Tibial nerve (tissue), 4 donors: ENCODE measurements around the gene LKAAEAR1. TPM values are rescaled to one million over a fixed set of nuclear protein-coding genes. Genes with fewer than 3 reads are reported as not detected.

Experiments used
- DNase-seq, 2 donors: peaks; one replicate each; pipeline ENCODE4 v3.0.0-alpha.2; 2019; ENCODE audit warnings: low spot score in 2 of 2
- H3K27ac ChIP-seq, 4 donors: fragments of 200-600 bp; sonication (generic) in 3 of 4; one replicate each; pipeline ENCODE4 v1.5.1; 2017 to 2019; ENCODE audit warnings: mild to moderate bottlenecking in 1 of 4
- H3K27me3 ChIP-seq, 2 donors: fragments of 200-600 bp; sonication (generic) in 1 of 2; one replicate each; pipeline versions ENCODE4 v1.5.1 to v1.6.0; 2017 to 2019
- H3K36me3 ChIP-seq, 3 donors: fragments of 200-600 bp; sonication (generic); one replicate each; pipeline ENCODE4 v1.5.1; 2018 to 2019
- H3K4me1 ChIP-seq, 4 donors: fragments of 200-600 bp; sonication (generic) in 3 of 4; one replicate each; pipeline ENCODE4 v1.5.1; 2017 to 2019
- H3K4me3 ChIP-seq, 4 donors: fragments of 200-600 bp; sonication (generic) in 3 of 4; one replicate each; pipeline ENCODE4 v1.5.1; 2017 to 2019; ENCODE audit warnings: mild to moderate bottlenecking in 1 of 4, moderate library complexity in 1 of 4
- H3K9me3 ChIP-seq, 4 donors: fragments of 200-600 bp; sonication (generic) in 3 of 4; one replicate each; pipeline ENCODE4 v1.5.1; 2017 to 2019
- EP300 ChIP-seq, 2 donors: sonication (generic); formaldehyde crosslinking; IDR thresholded peaks; one replicate each; pipeline ENCODE4 v1.6.1; 2017; ENCODE audit warnings: antibody characterized with exemption in 2 of 2, mild to moderate bottlenecking in 1 of 2
- POLR2A ChIP-seq, 2 donors: fragments of 450-650 bp; IDR thresholded peaks; one replicate each; pipeline ENCODE4 v1.6.1; 2017; ENCODE audit warnings: antibody characterized with exemption in 2 of 2, mild to moderate bottlenecking in 2 of 2, moderate library complexity in 2 of 2
- WGBS, 2 donors: methylation state at CpG; one replicate each; pipeline ENCODE4 v1.1.5; 2018; 5-methylcytosine and 5-hydroxymethylcytosine counted together
- total RNA-seq, 4 donors: library from RNA; depleted of rRNA; stranded (reverse); fragments of >200 nt; gene quantifications; one replicate each; pipeline ENCODE4 v1.1.0, GENCODE V29; 2016
- TF ChIP-seq, protein P1 (sequence below), 5 experiments: fragments of 200-600 bp in 3 of 5; fragments of 450-650 bp in 2 of 5; sonication (generic) in 3 of 5; IDR thresholded peaks; one replicate each; pipeline ENCODE4 v1.5.1; 2016 to 2019; ENCODE audit warnings: antibody characterized with exemption in 5 of 5, mild to moderate bottlenecking in 3 of 5, moderate library complexity in 2 of 5

The LKAAEAR1 gene
- total RNA-seq, 4 donors from 2014 or later = 0.59 to 1.3 (median 0.84) TPM; not detected in 1

DNA sequence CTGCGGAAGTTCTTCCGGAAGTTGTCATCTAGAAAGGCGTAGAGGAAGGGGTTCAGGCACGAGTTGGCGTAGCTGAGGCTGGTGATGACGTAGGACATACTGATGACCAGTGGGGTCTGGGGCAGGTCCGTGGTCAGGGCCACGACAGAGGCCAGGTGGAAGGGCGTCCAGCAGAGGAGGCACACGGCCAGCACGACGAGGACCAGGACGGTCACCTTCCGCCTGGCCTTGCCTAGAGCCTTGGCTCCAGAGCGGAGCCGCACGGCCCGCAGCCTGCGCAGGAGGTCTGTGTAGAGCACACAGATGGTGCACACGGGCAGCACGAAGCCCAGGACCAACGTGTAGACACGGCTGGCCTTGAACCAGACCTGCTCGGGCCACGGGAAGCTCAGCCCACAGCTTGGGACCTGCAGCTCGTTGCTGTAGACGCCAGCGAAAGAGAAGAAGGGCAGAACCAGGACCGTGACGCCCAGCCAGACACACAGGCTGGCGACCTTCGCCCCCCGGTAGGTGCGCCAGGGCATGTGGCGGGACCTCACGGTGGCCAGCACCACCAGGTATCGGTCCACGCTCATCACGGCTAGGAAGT, 21.7 kb upstream of the LKAAEAR1 start:
- peaks cover 0 to 12% (median 4%) of the 10 kb centered on the region in 4 donors for H3K4me1 ChIP-seq
- TF ChIP-seq POLR2A (IDR thresholded peaks at IDR 0.05) = no peak
- TF ChIP-seq, protein P1, sequence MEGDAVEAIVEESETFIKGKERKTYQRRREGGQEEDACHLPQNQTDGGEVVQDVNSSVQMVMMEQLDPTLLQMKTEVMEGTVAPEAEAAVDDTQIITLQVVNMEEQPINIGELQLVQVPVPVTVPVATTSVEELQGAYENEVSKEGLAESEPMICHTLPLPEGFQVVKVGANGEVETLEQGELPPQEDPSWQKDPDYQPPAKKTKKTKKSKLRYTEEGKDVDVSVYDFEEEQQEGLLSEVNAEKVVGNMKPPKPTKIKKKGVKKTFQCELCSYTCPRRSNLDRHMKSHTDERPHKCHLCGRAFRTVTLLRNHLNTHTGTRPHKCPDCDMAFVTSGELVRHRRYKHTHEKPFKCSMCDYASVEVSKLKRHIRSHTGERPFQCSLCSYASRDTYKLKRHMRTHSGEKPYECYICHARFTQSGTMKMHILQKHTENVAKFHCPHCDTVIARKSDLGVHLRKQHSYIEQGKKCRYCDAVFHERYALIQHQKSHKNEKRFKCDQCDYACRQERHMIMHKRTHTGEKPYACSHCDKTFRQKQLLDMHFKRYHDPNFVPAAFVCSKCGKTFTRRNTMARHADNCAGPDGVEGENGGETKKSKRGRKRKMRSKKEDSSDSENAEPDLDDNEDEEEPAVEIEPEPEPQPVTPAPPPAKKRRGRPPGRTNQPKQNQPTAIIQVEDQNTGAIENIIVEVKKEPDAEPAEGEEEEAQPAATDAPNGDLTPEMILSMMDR (IDR thresholded peaks at IDR 0.05) = no peak
- no peak for TF ChIP-seq EP300 (IDR thresholded peaks at IDR 0.05)
- peaks cover 0 to 41% of the 10 kb centered on the region in 2 donors for H3K27me3 ChIP-seq
- no peaks in the 10 kb centered on the region for H3K9me3 ChIP-seq
- H3K4me3 ChIP-seq = no peak overlapping the region
- no peak overlapping the region for H3K27ac ChIP-seq
- DNase-seq = no peak
- 89 to 91% methylated on average over 39 of the region's 39 CpGs for WGBS, 2 donors
- H3K36me3 ChIP-seq = no peaks in the 10 kb centered on the region

DNA sequence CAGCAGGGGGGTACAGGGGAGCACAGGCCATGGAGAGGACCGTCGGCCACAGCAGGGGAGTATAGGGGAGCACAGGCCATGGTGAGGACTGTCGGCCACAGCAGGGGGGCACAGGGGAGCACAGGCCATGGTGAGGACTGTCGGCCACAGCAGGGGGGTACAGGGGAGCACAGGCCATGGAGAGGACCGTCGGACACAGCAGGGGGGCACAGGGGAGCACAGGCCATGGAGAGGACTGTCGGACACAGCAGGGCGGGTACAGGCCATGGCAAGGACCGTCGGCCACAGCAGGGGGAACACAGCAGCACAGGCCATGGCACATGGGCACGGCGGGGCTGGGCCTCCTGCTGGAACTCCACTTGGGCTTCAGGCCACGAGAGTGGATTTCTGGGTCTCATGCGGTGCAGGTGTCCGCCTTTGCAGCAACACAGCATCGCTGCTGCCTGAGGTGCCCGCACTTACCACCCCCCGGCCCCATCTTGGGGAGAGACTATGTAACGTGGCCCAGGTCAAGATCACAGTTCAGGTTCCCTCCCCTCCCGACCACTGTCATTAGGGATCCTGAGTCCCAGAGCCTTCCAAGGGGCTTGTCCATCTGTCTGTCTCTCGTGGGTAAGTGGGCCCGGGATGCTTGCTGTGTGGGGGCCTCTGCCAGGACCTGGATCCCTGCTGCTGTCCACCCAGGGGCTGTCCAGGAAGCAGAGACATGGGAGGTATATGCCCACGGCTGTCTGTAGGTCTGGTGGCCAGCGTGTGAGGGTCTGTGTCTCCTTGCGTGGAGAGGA, 20.7 kb upstream of the LKAAEAR1 start:
- H3K27me3 ChIP-seq = peaks cover 0 to 49% of the 10 kb centered on the region in 2 donors
- DNase-seq = no peak
- no peak overlapping the region for H3K27ac ChIP-seq
- WGBS, 2 donors = 84 to 86% methylated on average over 21 to 22 of the region's 25 CpGs
- H3K4me1 ChIP-seq = peaks cover 0 to 12% (median 4%) of the 10 kb centered on the region in 4 donors
- no peak overlapping the region for H3K4me3 ChIP-seq
- no peaks in the 10 kb centered on the region for H3K9me3 ChIP-seq
- TF ChIP-seq, protein P1 (IDR thresholded peaks at IDR 0.05) = no peak
- TF ChIP-seq EP300 (IDR thresholded peaks at IDR 0.05) = no peak
- no peak for TF ChIP-seq POLR2A (IDR thresholded peaks at IDR 0.05)
- H3K36me3 ChIP-seq = no peaks in the 10 kb centered on the region

DNA sequence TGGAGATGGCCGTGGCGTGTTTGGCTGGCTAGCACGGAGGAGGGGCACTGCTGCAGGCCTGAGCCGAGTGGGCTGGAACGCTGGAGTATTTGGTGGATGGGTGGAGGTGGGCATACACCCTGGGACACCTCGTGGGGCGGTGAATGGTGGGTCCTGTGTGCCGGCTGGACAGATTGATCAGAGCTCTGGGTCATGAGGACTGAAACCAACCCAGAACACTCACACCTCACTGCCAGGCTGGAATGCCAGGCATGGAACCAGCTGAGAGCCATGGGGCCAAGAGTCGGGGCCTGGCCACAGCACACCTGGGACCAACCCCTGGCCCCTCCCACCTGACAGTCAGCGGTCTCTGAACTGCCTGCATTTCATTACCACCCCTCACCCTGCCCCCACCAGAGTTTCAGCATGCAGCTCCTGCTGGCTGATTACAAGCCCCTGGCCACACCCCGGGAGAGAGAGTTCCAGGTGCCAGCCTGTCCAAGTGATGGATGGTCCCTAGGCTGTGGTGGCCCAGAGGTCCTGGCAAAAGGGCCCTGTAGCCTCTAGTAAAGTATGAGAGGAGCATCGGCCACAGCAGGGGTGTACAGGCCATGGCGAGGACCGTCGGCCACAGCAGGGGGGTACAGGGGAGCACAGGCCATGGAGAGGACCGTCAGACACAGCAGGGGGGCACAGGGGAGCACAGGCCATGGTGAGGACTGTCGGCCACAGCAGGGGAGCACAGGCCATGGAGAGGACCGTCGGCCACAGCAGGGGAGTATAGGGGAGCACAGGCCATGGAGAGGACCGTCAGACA, 19.9 kb upstream of the LKAAEAR1 start:
- WGBS, 2 donors = 63 to 72% methylated on average over 20 of the region's 20 CpGs
- no peak overlapping the region for H3K4me3 ChIP-seq
- H3K36me3 ChIP-seq = peaks cover 0 to 1% (median 0%) of the 10 kb centered on the region in 3 donors
- TF ChIP-seq EP300 (IDR thresholded peaks at IDR 0.05) (no peak), POLR2A (IDR thresholded peaks at IDR 0.05) (no peak)
- TF ChIP-seq, protein P1 (IDR thresholded peaks at IDR 0.05) = no peak
- no peak overlapping the region for H3K27ac ChIP-seq
- peaks cover 0 to 12% (median 4%) of the 10 kb centered on the region in 4 donors for H3K4me1 ChIP-seq
- H3K27me3 ChIP-seq = peaks cover 0 to 49% of the 10 kb centered on the region in 2 donors
- H3K9me3 ChIP-seq = no peaks in the 10 kb centered on the region
- no peak for DNase-seq

DNA sequence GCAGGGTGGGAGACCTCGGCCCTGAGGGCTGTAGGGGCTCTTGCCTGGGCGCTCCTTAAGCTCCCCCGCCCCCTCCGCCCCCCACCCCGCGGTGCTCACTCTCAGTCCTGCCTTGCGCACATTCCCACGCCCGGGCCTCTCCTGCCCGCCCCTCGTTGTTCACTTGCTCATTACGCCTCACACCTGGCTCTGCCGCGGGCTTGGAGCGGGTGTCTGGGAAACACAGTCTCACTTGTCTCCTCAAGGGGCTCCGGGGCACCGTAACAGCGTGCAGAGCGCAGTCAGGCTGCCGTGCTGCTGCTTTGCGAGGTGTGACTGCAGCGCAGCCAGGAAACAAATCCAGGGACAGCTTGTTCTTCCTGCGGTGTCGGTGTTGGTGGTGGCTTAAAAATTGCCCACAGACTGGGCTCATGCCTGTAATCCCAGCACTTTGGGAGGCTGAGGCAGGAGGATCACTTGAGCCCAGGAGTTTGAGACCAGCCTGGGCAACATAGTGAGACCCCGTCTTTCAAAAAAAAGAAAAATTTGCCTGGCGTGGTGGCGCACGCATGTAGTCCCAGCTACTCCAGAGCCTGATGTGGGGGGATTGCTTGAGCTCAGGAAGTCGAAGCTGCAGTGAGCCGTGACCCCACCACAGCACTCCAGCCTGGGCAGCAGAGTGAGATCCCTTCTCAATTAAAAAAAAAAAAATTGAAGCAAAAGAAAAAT, 18.6 kb upstream of the LKAAEAR1 start:
- peak overlapping the region in 2 of 4 donors; percentile 36 to 47 for H3K4me3 ChIP-seq
- no peak for DNase-seq
- peaks cover 0 to 12% (median 4%) of the 10 kb centered on the region in 4 donors for H3K4me1 ChIP-seq
- H3K27ac ChIP-seq = no peak overlapping the region
- peaks cover 0 to 49% of the 10 kb centered on the region in 2 donors for H3K27me3 ChIP-seq
- peaks cover 0 to 13% (median 0%) of the 10 kb centered on the region in 3 donors for H3K36me3 ChIP-seq
- no peak for TF ChIP-seq POLR2A (IDR thresholded peaks at IDR 0.05)
- TF ChIP-seq, protein P1 (IDR thresholded peaks at IDR 0.05) = no peak
- no peak for TF ChIP-seq EP300 (IDR thresholded peaks at IDR 0.05)
- 31 to 42% methylated on average over 18 of the region's 30 CpGs for WGBS, 2 donors
- no peaks in the 10 kb centered on the region for H3K9me3 ChIP-seq
